PFSK-1 (cell line): ENCODE data around the gene LRRC53.

ENCODE experiments used
- FOXP2 ChIP-seq: optimal IDR thresholded peaks from 2 replicates; pipeline ENCODE3; 2011; ENCODE audit warnings: borderline replicate concordance, control low read depth, inconsistent platforms; ENCODE audit not compliant: insufficient read depth; ENCODE audit errors: extremely low read length, extremely low read depth
- POLR2AphosphoS5 ChIP-seq: IDR thresholded peaks from 2 replicates; pipeline ENCODE4 v1.6.1; 2012; ENCODE audit warnings: low read depth, mild to moderate bottlenecking, control low read depth, low read length, moderate library complexity
- SIN3A ChIP-seq: IDR thresholded peaks from 2 replicates; pipeline ENCODE4 v1.6.1; 2012; ENCODE audit warnings: mild to moderate bottlenecking, low read length, moderate library complexity, borderline replicate concordance; ENCODE audit not compliant: insufficient read depth
- TAF1 ChIP-seq: IDR thresholded peaks from 2 replicates; pipeline ENCODE4 v1.6.1; 2012; ENCODE audit warnings: low read length, control low read depth, borderline replicate concordance; ENCODE audit not compliant: insufficient read depth
- TF ChIP-seq, protein P1 (sequence below), 2 experiments: IDR thresholded peaks; 2 replicates each; pipeline versions ENCODE4 v1.6.1 to v1.8.0; 2011 to 2012; ENCODE audit warnings: low read depth in 2 of 2, low read length in 2 of 2, control low read depth in 1 of 2, inconsistent platforms in 1 of 2, mild to moderate bottlenecking in 1 of 2, moderate library complexity in 1 of 2; ENCODE audit not compliant: insufficient read depth in 1 of 2

LRRC53 gene

DNA sequence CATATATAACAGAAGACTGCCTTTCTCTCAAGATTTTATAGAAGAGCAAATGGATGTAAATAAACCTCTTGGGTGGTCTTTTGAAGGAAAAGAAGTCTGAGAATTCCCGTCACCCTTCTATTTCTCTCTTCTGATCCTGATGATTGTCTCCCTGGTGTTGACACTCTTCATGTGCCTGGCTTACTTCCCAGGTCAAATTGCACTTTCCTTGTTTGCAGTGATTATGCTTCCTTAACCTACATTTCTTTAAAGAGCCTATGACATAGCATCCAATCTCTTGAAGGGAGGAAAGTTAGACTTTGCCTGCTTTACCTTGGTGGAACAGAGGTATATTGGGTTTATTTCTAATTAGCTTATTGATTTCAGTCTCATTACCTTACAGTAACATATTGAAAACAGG lies 80.1 kb downstream of the LRRC53 start:
- no peak for TF ChIP-seq TAF1
- no peak for TF ChIP-seq POLR2AphosphoS5
- TF ChIP-seq FOXP2 = no peak
- no peak for TF ChIP-seq SIN3A
- TF ChIP-seq, protein P1, sequence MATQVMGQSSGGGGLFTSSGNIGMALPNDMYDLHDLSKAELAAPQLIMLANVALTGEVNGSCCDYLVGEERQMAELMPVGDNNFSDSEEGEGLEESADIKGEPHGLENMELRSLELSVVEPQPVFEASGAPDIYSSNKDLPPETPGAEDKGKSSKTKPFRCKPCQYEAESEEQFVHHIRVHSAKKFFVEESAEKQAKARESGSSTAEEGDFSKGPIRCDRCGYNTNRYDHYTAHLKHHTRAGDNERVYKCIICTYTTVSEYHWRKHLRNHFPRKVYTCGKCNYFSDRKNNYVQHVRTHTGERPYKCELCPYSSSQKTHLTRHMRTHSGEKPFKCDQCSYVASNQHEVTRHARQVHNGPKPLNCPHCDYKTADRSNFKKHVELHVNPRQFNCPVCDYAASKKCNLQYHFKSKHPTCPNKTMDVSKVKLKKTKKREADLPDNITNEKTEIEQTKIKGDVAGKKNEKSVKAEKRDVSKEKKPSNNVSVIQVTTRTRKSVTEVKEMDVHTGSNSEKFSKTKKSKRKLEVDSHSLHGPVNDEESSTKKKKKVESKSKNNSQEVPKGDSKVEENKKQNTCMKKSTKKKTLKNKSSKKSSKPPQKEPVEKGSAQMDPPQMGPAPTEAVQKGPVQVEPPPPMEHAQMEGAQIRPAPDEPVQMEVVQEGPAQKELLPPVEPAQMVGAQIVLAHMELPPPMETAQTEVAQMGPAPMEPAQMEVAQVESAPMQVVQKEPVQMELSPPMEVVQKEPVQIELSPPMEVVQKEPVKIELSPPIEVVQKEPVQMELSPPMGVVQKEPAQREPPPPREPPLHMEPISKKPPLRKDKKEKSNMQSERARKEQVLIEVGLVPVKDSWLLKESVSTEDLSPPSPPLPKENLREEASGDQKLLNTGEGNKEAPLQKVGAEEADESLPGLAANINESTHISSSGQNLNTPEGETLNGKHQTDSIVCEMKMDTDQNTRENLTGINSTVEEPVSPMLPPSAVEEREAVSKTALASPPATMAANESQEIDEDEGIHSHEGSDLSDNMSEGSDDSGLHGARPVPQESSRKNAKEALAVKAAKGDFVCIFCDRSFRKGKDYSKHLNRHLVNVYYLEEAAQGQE (IDR thresholded peaks at IDR 0.05; ENCODE audit: insufficient read depth in 1 of 2, low read depth in 2 of 2, low read length in 2 of 2) = no peak

GRCh38 chr1:74431531-74431930 lies 80.9 kb downstream of the LRRC53 start:
- TF ChIP-seq, protein P1 (IDR thresholded peaks at IDR 0.05; ENCODE audit: insufficient read depth in 1 of 2, low read depth in 2 of 2, low read length in 2 of 2) = no peak
- TF ChIP-seq SIN3A (no peak), POLR2AphosphoS5 (no peak), TAF1 (no peak), FOXP2 (no peak)

- no peak for TF ChIP-seq SIN3A
- no peak for TF ChIP-seq TAF1
- TF ChIP-seq, protein P1 (IDR thresholded peaks at IDR 0.05; ENCODE audit: insufficient read depth in 1 of 2, low read depth in 2 of 2, low read length in 2 of 2) = no peak
- TF ChIP-seq POLR2AphosphoS5 = no peak
- TF ChIP-seq FOXP2 = no peak
Measured at GRCh38 chr1:74430342-74430934, 82.0 kb downstream of the LRRC53 start.

- TF ChIP-seq, protein P1 (IDR thresholded peaks at IDR 0.05; ENCODE audit: insufficient read depth in 1 of 2, low read depth in 2 of 2, low read length in 2 of 2) = no peak
- TF ChIP-seq FOXP2 = no peak
Measured at GRCh38 chr1:74429580-74429979, 82.8 kb downstream of the LRRC53 start.

- TF ChIP-seq POLR2AphosphoS5 (no peak), SIN3A (no peak), FOXP2 (no peak), TAF1 (no peak)
- TF ChIP-seq, protein P1 (IDR thresholded peaks at IDR 0.05; ENCODE audit: insufficient read depth in 1 of 2, low read depth in 2 of 2, low read length in 2 of 2) = no peak
Measured at GRCh38 chr1:74427681-74428080, 84.7 kb downstream of the LRRC53 start.
